ENCODE data around the gene MAN1A1.

MAN1A1 gene

DNA sequence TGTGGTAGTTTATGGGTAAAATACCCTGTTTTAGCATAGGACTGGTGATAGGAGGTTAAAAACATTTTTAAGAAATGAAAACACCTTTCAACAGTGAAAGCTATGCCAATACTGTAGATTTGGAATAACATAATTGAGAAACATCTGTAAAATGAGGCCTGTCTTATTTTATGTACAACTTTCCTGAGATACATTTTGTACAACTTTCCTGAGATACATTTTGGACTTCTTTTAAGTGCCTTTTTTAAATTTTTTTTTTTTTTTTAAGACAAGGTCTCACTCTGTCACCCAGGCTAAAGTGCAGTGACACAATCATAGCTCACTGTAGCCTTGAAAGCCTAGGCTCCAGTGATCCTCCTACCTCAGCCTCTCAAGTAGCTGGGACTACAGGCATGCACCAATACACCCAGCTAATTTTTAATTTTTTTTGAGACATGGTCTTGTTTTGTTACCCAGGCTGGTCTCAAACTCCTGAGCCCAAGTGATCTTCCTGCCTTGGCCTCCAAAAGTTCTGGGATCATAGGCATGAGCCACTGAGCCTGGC, 84.6 kb downstream of the MAN1A1 start:
- no peak for DNase-seq

DNA sequence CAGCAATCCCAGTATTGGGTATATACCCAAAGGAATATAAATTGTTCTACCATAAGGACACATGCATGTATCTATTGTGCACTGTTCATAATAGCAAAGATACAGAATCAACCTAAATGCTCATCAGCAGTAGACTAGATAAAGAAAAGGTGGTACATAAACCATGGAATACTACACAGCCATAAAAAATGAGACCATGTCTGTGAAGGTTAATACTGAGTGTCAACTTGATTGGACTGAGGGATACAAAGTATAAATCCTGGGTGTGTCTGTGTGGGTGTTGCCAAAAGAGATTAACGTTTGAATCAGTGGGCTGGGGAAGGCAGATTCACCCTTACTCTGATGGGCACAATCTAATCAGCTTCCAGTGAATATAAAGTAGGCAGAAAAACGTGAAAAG, 86.9 kb downstream of the MAN1A1 start:
- DNase-seq = no peak

DNA sequence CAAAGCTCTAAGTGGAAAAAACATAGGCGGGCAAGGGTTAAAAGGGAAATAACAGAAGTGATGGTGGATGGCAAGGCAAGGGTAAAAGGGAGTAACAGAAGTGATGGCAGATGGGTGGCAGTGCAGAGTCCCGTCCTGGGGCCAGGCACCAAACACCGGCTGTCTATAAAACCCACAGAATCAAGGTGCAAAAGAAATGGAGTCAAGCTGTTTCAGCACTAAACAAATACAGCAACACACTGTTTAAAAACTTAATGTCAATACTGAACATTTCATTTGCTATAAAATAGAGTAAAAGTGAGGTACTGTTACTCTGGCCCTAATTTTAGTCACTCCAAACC, 87.6 kb downstream of the MAN1A1 start:
- no peak for DNase-seq

DNA sequence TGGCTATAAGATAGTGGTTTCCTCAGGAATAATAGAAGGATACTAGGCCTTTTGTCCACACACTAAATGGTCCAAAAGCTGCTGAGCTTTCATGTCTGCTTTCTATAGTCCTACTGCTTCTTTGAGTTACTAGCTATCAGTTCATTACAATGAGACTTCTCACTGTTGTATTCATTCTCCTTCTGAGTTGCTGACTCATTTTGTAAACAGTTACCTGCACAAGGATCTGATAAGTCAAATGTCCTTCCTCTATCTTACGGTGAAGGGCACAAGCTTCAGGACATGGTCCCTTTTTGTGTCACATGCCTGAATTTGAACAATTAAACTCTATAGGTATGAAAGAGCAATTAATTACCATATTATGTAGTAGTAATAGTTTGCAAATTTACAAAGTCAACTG, 90.5 kb downstream of the MAN1A1 start:
- no peak for DNase-seq

DNA sequence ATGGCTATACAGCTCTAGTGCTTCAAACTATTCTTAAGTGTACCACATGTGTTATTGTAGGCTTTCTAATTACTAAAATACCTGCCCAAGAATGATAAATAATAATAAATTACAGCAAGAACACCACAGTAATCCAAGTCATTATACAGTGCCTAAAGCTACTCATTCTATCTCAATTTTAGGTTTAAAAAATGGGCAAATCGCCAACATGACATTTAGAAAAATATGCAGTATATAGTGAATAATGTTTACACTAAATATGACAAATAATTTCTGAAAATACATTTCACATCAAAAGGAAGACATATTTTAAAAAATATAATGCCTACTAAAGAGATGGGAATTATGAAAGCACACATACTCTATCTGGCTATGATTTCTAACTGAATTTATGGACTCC, 91.8 kb downstream of the MAN1A1 start:
- DNase-seq = no peak

DNA sequence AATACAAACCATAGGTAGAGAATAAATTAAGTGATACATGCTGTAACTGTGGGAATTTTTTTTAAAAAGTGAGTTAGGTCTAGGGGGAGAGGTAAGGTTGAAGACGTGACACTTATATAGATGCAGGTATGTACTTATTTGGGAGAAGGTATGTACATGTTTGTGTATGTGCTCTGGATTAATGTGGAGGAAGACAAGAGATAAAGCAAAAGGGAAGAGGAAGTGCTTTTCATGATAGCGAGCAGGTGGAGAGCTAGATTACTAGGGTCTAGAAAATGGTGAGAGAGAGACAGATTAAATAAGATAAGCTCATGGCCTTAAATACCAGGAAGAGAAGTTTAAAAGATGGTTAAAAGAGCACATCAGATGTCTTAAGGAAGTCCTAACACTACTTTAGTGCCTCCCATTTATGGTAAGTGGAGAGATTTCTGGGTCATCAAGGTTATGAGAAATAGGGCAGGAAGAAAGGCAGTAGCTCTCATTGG, 92.5 kb downstream of the MAN1A1 start:
- no peak for DNase-seq

DNA sequence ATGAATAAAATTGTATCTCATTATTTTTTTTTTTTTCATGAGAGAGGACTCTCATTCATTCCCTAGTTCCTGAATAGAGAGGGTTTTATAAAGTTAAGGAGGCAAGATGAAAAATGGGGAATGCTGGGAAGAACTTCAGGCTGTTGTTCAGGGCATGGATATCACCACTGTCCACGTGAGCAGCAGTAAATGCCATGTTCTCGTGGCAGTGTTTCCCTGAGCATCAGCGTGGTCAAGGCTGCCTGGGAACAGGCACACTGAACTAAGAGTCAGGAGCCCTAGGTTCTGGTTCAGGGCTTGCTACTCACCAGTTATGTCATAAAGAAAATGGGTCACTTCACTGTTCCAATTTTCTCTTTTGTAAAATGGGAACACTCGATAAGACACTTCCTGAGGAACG, 93.2 kb downstream of the MAN1A1 start:
- no peak for DNase-seq

DNA sequence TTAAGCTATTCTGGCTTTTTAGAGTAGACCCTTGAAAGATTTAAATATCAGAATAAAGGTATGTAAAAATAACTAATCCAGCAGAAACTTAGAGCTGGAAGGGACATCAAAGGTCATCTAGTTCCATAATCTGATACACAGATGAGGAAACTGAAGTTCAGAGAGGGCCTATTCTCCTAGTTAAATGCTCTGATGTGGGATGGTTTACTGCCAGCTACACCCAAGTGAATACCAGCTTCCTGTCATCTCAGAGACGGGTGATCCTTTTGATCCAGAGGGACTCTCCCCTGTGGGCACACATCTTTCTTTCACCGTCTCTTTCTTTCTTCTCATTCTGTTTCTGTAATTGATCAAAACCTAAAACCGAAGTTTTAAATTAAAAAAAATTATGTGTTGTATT, 94.1 kb downstream of the MAN1A1 start:
- no peak for DNase-seq

DNA sequence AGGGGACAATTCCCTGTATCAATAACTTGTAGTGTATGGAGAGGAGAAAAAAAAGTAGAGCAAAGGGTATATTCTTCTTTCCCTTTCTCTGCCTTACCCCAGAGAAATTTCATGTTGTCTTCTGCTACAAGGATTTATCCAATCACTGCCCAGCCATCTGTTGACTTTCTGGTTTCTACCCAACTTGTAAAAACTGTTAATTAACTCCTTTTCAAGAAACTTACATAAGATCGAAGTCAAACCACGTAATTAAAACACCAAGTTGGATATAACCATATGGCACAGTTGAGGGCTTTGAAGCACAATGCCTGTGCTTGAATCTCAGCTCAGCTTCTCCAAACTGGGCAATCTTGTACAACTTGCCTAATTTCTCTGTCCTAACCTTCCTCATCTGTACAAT, 99.5 kb downstream of the MAN1A1 start:
- DNase-seq = no peak

DNA sequence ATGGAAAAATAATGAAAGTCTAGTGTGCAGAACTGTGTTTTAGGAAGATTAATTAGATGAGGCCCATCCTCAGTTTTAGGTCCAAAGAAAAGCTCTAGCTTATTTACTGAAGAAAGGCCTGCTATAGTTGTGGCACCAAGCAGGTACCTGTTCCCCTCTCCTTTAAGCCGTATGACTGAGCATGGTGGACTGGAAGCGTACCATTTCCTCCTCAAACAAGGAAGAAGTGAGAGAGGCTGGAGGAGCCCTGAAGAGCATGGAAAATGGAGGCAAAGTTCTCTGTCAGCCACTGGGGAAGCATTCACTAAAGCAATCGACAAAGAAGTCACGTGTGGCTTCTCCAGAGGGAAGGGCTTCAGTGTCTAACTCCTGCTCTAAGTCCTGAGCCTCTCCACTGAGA, 100.2 kb downstream of the MAN1A1 start:
- no peak for DNase-seq

DNA sequence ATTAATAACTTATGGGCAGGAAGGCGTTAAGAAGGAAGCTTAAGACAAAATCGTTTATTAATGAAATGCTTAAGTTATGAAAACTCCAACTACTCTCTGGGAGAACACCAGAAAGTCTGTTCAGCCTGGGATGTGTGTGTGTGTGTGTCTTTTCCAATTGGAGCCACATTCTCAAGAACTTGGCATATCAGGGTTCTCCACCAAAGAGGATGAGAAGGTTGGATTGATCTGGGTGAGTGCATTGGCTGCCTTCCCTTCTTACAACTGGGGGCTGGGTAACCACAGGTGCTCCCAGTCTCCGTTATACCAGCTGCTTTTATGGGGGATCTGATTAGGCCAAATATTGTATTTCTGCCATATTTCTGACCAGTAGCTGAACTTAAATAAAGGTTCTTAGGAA, 102.1 kb downstream of the MAN1A1 start:
- DNase-seq = no peak

DNA sequence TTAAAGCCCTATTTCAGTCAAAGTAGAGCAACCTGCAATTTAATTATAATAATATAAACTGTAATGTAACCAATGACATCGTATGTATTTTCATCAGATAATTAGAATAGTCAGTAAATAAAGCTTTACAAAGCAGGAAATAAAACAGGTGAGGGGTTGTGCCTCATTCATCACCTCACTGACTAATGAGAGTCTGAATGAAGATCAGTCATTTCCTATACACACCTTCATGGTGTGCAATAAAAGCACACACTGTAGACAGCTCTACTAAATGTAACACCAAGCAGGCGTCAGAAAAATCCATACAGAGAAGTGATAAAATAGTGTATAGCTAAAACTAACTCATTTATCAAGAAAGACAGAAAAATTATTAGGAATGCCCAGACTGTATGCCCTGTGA, 105.9 kb downstream of the MAN1A1 start:
- DNase-seq = no peak

DNA sequence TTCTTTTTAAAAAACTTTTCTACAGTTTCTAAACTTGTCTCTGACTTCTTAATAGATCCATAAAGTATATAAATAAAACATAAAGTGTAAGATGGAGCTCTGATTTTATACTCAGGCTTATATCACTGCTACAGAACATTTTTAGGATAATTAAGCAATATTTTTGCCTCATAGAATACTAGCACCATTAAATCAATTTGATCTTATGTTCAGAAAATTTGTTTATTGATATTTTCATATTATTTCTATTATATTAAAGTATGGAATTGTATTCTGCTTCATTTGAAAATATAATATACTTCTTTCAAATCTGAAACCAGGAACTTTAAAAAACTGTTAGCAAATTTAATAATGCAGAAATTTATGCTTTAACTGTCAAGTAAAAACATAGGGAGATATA, 106.5 kb downstream of the MAN1A1 start:
- no peak for DNase-seq

DNA sequence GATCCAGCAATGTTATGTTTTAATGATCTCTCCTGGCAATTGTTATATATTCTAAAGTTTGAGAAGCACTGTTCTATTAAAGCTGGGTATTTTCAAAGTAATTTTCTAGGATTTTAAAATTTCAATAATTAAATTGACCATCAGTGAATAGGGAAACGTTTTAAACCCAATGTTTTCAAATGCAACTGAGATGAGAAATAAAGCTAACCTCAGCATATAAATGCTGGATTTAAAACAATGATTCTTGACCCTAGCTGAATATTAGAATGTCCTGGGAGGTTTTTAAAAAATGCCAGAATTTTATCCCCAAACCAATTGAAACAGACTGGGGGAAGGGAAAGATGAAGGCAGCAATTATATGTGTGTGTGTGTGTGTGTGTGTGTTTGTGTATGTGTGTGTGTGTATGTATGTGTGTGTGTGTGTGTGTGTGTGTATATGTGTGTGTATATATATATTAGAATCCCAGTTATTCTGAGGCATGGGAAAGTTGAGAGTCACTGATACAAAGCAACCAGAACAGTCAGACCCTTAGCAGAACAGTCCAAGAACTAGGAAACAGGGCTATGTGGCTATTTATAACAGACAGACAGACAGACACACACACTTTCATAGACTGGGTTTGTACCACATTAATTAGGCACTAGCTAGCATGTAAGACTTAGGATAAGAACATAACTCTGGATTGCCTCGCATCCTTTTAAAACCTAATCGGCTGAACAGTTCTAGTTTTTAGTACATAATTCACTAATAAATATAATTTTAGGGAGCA, 107.8 kb downstream of the MAN1A1 start:
- no peak for DNase-seq

DNA sequence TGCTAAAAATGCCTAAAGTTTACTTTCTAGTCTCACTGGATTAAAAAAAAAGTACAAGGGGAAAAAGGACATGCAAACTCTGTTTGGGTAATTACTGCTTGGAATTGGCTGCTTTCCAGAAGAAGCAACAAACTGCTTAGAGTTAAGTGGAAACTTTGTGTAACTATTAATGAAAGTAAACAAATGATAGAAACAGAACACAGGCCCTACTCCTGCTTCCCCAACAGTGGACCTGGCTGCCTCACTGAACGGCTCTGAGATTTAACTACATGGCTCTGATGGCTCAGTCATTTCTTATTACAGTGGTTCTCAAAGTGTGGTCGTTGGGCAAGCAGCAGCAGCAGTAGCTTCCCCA, 108.5 kb downstream of the MAN1A1 start:
- no peak for DNase-seq

DNA sequence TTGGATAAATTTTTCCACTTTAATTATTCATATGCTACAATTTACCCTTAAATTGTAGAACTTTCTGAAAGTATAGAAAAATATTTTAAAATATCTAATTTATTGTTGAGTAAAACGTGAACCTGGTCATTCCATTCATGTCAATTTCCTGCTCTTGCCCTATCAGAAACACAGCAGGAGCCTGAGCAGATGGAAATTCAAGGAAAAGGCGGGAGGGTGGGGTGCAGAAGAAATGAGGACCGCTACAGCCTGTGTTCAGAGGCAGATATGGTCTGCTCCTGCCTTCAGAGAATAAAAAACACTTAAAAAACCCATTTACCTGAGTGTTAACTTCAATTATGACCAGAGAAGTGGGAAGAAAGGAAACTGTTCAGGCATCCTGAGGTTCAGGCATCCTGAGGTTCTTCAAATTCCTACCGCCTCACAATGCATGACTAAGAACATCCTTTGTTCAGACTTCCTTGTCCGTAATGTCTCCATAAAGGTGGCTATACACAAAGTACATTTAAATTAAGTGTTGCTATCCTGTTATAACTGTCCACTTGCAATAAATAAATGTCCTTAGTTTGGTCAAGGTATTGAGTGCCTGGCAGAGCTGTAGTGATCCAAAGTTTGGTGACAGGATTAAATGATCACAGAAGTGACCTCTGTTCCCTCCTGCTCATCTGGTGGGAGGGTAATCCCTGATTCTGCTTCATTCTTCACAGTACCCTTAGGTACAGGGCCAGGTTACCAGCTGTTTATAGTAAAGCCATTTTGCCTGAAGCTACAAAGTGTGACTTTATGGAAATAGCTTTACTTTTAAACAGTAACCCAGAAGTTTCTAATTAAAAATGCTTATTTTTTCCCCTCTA, 109.1 kb downstream of the MAN1A1 start:
- DNase-seq = no peak

DNA sequence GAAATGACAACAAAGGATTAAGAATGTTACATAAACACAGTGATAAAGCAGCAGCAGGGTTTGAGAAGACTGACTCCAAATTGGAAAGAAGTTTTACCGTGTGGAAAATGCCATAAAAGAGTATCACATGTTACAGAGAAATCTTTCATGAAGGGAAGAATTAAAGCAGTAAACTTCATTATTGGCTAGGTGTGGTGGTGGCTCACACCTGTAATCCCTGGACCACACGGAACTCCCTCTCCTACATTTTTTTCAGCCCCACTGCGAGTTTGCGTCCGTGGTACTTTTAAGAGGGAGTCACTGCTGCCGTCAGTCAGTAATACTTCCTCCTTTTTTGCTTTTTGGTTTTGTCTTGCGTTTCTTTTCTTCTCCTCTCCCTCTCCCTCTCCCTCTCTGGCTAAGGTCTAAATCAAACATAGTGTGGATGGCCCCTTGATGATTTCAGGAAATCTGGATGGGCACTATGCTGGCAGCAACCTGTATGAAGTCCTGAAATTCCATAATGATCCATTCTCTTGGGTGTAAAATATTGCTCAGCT, 112.3 kb downstream of the MAN1A1 start:
- DNase-seq = no peak

DNA sequence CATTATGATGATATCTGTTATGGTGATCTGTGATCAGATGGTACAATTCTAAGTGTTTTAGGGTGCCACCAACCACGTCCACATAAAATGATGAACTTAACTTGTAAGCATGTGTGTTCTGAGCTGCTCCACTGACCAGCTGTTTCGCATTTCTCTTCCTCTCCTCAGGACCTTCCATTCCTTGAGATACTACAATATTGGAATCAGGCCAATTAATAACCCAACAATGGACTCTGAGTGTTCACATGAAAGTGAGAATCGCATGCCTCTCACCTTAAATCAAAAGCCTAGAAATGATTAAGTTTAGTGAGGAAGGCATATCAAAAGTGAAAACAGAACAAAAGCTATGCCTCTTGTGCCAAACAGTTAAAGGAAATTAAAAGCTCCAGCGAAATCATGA, 114.6 kb downstream of the MAN1A1 start:
- DNase-seq = no peak

DNA sequence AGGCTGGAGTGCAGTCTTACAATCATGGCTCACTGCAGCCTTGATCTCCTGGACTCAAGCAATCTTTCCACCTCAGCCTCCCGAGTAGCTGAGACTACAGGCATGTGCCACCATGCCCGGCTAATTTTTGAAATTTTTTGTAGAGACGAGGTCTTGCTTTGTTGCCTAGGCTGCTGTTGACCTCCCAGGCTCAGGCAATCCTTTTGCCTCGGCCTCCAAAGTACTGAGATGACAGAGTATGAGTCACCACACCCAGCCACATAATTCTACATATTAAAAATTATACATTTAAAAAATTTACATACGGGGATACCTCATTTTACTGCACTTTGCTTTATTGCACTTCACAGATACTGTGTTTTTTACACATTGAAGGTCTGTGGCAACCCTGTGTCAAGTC, 115.1 kb downstream of the MAN1A1 start:
- DNase-seq = no peak

DNA sequence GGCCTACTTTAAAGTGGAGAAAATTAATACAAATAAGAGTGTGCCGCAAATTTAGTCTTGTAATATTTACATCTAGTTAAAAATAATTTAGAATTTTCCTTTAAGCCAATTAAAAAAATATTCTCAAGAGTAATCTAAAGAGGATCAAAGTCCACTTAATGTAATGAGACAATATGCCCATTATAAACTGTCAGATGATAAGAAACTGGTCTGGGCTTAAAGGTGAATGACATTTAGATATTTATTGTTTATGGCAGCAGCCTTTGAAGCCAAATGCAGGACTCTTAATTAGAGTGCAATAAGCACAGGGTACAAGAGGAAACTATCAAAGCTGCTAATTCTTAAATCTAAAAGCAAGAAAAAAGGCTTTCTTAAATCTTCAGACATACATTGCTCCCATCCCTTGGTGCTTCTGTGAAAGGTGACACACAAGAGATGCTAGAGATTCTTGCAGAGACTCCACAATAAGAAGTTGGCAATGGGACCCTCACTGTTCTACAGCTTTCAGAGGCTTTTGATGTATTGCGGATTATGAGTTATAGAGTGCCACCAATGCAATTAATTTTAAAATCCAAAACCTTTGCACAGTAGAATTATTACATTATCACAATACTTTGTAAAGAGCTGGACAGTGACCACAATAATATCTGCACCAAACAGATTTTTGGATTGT, 116.1 kb downstream of the MAN1A1 start:
- DNase-seq = no peak

DNA sequence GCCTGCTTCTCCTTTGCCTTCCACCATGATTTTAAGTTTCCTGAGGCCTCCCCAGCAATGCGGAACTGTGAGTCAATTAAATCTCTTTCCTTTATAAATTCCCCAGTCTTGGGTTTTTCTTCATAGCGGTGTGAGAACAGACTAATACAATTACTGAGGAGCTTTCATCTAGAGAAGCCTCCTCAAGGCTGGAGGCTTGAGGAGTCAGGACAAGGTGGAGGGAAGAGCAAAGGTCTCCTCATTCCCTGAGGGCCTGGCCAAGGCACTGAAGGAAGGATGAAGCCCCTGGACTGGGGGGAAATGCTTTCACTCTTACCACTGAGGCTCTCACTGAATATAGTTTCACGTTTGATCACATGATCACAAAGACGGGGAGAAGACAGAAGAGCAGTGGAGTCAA, 118.2 kb downstream of the MAN1A1 start:
- no peak for DNase-seq

DNA sequence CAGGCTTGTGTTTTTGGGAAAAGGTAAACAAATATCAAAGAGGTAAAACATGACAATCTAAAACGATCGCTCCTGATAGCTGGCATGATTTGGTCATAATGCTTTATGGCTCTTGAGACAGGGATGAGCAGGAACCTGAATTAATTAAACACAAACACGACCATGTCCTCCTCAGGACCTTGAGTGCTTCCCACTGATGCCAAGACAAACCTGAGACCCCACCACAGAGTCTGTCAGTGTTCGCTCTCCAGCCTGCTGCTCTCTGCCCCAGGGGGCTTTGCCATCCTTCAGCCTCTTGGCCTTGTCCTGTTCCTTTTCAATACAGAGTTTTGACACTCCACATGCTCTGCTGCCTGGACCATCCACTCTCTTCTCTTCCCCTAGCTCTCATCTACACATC, 119.4 kb downstream of the MAN1A1 start:
- DNase-seq = no peak

DNA sequence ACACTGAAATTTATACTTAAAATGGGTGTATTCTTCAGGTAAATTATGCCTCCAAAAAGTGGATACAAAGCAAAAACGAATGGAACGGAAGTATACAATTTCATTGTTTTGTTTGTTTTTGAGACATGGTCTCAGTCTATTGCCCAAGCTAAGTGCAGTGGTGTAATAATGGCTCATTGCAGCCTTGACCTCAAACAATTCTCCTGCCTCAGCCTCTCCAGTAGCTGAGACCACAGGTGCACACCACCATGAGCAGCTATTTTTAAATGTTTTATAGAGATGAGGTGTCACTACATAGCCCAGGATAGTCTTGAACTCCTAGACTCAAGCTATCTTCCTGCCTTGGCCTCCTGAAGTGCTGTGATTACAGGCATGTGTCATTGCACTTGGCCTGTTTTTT, 122.2 kb downstream of the MAN1A1 start:
- no peak for DNase-seq

Measured in NCI-H2227 treated with DMSO at 0.1 percent for 48 hours (cell line).